Activated CD4-positive, alpha-beta memory T cell treated with anti-CD3 and anti-CD28 coated beads for 36 hours (primary cell): ENCODE data around the gene NGDN. TPM values are rescaled to one million over a fixed set of nuclear protein-coding genes. Genes with fewer than 3 reads are reported as not detected.

Experiments used
- CTCF ChIA-PET: fragments of 350-600 bp; sonication (Branson Sonifier 250); formaldehyde crosslinking; loops from one replicate; lab custom pipeline; 2021; ENCODE audit warnings: antibody characterized with exemption, inconsistent platforms; lab: Charles Lee
- POLR2A ChIA-PET: fragments of 350-600 bp; sonication (Branson Sonifier 250); formaldehyde crosslinking; loops from one replicate; lab custom pipeline; 2021; ENCODE audit warnings: antibody characterized with exemption; lab: Charles Lee
- DNase-seq: peaks from one replicate; pipeline ENCODE4 v3.0.0-alpha.2; 2020
- H3K27ac Mint-ChIP-seq: one replicate; pipeline ENCODE4 v1.8.0; 2021; ENCODE audit warnings: mixed read lengths
- H3K27me3 Mint-ChIP-seq: one replicate; pipeline ENCODE4 v1.8.0; 2021; ENCODE audit warnings: mixed read lengths
- H3K36me3 Mint-ChIP-seq: one replicate; pipeline ENCODE4 v1.8.0; 2021; ENCODE audit warnings: mixed read lengths
- H3K4me1 Mint-ChIP-seq: one replicate; pipeline ENCODE4 v1.8.0; 2021; ENCODE audit warnings: low read depth, mixed read lengths
- H3K4me3 Mint-ChIP-seq: one replicate; pipeline ENCODE4 v1.8.0; 2021; ENCODE audit warnings: mild to moderate bottlenecking, mixed read lengths
- H3K9me3 Mint-ChIP-seq: one replicate; pipeline ENCODE4 v1.8.0; 2021; ENCODE audit warnings: mixed read lengths
- intact Hi-C: fragments of 100-400 bp; cut with micrococcal nuclease; formaldehyde crosslinking; loops from one replicate; pipeline ENCODE4 v1.15.1; 2023
- total RNA-seq, 2 experiments: library from RNA; stranded (reverse); gene quantifications; one replicate each; pipeline ENCODE4 v1.2.3, GENCODE V29; 2021

NGDN gene
- total RNA-seq, 2 experiments from 2014 or later = 42.1 to 44.1 TPM

DNA sequence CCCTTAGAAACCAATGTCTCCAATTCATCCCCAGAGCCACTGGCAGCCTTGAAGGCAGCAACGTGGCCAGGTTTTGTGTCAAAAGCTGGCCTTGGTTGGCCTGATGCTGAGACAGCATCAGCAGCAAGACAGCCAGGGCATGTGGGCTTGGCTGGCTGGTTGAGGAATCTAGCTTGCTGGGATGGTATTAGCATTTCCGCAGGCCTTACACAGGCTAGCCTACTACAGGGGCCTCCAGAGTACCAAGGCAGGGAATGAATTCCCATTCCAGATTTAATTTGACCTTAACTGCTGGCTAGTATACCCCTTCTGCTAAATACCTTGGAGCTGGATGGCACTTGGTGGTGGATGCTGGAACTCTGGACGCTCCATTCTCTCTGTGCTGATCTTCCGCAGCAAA lies 15.8 kb downstream of the NGDN start:
- intact Hi-C loops = no loop called here
- Mint-ChIP-seq H3K27ac (no peak overlapping the region), H3K4me1 (no peaks in the 10 kb centered on the region), H3K4me3 (no peak overlapping the region), H3K9me3 (no peaks in the 10 kb centered on the region), H3K27me3 (no peaks in the 10 kb centered on the region), H3K36me3 (peaks cover 8% of the 10 kb centered on the region)
- ChIA-PET POLR2A (no interaction called here), CTCF (interaction anchor here (1.2 to 1.8 kb wide), 2 partner anchors 55 to 74 kb away, joined by 4 to 8 read pairs; no protein-coding TSS in a partner anchor)
- no peak for DNase-seq

DNA sequence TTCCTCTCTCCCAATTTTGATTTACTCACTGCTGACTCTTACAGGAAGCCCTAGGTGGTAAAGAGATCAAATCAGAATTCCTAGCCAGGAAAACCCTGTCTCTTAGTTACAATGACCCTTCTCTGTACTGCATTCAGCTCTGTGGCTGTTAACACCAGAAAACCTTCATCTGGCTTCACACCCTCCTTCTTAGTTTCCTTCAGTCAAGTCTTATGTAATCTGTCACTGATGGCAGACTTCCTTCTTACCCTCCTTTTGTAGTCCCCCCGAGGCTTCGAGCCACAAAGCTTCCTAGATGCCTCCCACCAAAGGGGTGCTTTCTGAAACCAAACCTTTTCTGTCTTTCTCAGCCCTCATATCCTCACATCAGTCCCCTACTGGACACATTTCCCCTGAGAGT lies 16.5 kb downstream of the NGDN start:
- Mint-ChIP-seq H3K9me3 (no peaks in the 10 kb centered on the region), H3K4me1 (no peaks in the 10 kb centered on the region), H3K36me3 (peaks cover 6% of the 10 kb centered on the region), H3K27me3 (no peaks in the 10 kb centered on the region), H3K4me3 (no peak overlapping the region), H3K27ac (no peak overlapping the region)
- DNase-seq = no peak
- ChIA-PET POLR2A (no interaction called here), CTCF (interaction anchor here (1.2 to 3.4 kb wide), 3 partner anchors 8 to 74 kb away, joined by 4 to 11 read pairs (median 8); no protein-coding TSS in a partner anchor)
- intact Hi-C loops = no loop called here

DNA sequence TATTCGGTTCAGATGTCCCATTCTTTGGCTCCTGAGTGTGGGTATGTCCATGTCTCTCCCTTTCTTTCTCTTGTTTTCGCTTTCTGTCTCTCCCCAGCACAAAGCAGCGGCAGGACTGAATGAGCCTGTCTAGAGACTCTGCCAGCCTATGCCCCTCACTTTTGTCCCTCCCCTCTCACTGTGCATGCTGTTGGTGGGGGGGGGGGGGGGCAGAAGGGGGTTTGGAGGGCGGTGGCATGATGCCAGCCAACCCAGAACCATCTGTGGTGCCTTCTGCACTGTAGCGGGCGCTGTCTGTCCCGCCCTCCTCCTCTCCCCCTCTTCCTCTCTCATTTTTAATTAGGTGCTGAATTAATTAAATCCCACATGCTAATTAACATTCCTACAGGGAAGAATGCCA lies 17.7 kb downstream of the NGDN start:
- H3K27me3 Mint-ChIP-seq = no peaks in the 10 kb centered on the region
- ChIA-PET POLR2A (no interaction called here), CTCF (interaction anchor here (3.4 kb wide), 1 partner anchor 9 kb away, joined by 11 read pairs; no protein-coding TSS in a partner anchor)
- H3K27ac Mint-ChIP-seq = no peak overlapping the region
- no peaks in the 10 kb centered on the region for H3K9me3 Mint-ChIP-seq
- H3K4me3 Mint-ChIP-seq = no peak overlapping the region
- intact Hi-C loops = no loop called here
- H3K36me3 Mint-ChIP-seq = peaks cover 3% of the 10 kb centered on the region
- DNase-seq = no peak
- H3K4me1 Mint-ChIP-seq = no peaks in the 10 kb centered on the region

DNA sequence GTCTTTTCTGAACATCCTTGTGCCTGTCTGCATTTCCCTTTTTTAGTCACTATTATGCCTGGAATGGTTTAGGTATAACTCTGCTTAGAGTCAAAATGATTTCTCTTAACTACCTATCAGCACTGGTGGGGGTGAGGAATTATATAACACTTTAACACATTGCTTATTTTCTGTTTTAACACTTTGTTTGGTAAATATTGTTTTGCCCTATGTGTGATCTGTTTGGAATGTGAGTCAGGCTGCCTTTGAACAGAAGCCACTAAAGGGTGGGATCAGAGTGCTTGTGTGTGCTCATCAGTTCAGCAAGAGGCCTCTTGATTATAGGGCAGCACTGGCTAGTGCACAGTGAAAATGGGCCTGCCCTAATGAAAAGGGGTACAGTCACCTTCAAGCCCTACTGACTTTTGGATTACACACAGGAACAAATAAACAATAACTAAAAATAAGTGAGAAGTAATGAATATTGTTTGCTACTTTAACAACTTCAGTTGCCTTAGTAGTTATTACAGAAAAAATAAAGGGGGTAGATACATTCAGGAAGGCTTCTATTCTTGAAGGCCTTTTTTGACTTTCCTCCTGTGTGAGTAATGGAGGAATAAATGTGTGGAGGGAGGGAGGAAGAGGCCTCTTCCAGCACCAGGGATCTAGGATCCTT lies 23.2 kb downstream of the NGDN start:
- H3K4me3 Mint-ChIP-seq = no peak overlapping the region
- POLR2A ChIA-PET = no interaction called here
- H3K36me3 Mint-ChIP-seq = peaks cover 3% of the 10 kb centered on the region
- no peak for DNase-seq
- H3K9me3 Mint-ChIP-seq = no peaks in the 10 kb centered on the region
- intact Hi-C loops = no loop called here
- no peaks in the 10 kb centered on the region for H3K27me3 Mint-ChIP-seq
- CTCF ChIA-PET = interaction anchor here (1.4 kb wide), 1 partner anchor 46 kb away, joined by 7 read pairs; no protein-coding TSS in a partner anchor
- no peak overlapping the region for H3K27ac Mint-ChIP-seq
- no peaks in the 10 kb centered on the region for H3K4me1 Mint-ChIP-seq

DNA sequence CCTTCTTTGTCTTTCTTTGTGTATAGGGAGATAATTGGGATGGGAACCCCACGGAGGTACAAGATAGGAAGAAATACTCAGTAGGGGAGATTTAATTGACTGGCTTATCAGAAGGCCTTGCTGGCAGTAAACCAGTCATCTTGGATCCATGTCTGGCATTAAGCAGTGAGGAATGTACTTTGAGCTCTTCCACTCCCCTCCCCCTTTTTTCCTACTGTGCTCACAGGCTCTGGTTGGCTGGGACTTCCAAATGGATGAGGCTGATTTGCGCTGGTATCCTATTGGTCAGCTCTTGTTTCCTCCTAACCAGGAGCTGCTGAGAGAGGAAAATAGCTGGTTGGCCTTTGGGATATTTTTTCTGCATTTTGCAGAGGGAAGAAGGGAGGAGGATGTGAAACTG lies 24.7 kb downstream of the NGDN start:
- no peaks in the 10 kb centered on the region for H3K4me1 Mint-ChIP-seq
- no peaks in the 10 kb centered on the region for H3K9me3 Mint-ChIP-seq
- CTCF ChIA-PET = interaction anchor here (1.1 to 1.4 kb wide), 3 partner anchors 44 to 114 kb away, joined by 3 to 7 read pairs (median 3); no protein-coding TSS in a partner anchor
- no peaks in the 10 kb centered on the region for H3K36me3 Mint-ChIP-seq
- no peak for DNase-seq
- intact Hi-C loops = no loop called here
- POLR2A ChIA-PET = no interaction called here
- no peaks in the 10 kb centered on the region for H3K27me3 Mint-ChIP-seq
- H3K4me3 Mint-ChIP-seq = no peak overlapping the region
- H3K27ac Mint-ChIP-seq = no peak overlapping the region

DNA sequence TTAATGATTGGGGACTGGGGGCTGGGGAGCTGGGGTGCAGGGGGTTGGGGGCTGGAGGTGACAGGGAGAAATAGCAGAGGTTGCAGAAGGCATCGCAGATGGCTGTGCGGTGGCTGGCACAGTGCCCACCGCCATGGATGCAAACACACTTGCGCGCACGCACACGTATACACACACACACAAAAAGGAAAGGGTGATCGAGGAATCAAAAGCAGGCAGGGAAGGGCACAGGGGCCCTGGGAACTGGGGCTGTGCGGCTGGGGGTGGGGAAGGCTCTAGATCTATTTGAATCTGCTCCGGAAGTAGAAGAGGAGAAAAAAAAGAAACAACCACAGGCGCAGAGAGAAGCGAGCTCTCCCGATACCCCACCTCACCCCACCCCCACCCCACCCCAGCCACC lies 42.7 kb downstream of the NGDN start:
- Mint-ChIP-seq H3K36me3 (no peaks in the 10 kb centered on the region), H3K9me3 (no peaks in the 10 kb centered on the region), H3K27me3 (no peaks in the 10 kb centered on the region), H3K4me1 (peaks cover 3% of the 10 kb centered on the region), H3K4me3 (peak overlapping the region; percentile 53), H3K27ac (no peak overlapping the region)
- intact Hi-C loops = no loop called here
- CTCF ChIA-PET = interaction anchor here (0.9 to 1.2 kb wide), 2 partner anchors 28 to 49 kb away, joined by 3 read pairs; no protein-coding TSS in a partner anchor
- POLR2A ChIA-PET = no interaction called here
- peak; percentile 13 for DNase-seq

DNA sequence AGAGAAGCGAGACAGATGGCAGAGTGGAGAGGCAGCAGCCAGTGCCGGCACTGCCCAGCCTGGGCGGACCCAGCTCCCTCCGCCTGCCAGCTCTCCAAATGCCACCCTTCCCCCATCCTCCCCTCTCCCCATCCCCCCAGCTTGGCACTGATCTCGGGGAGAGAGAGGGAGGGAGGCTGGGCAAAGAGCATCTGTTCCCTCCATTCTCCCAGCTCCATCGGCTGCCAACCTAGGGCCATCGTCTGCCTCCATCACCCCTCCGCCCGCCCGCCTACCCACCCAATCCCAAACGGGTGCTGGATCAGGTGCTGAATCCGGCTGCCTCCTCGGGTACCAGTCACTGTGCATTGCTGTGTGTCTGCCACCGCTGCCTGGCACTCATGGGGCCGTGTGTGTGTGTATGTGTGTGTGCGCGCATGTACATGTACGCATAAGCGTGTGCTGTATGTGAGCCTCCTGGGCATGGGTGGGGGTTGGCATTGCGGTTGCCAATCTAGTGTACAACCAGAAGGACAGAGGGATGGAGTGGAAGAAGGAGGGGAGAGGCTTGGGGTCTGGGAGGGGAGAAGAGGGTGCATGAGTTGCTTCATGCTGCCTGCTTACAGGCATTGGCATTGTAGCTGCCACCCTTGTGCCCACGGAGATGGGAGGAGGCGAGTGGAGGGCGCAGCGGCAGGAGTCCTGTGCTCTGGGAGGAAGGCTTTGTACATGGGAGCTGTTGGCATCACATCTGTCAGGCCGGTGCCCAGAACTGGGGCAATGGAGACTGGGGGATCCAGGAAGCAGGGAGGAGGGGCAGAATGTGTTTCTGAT lies 43.7 kb downstream of the NGDN start:
- Mint-ChIP-seq H3K27ac (no peak overlapping the region), H3K4me3 (no peak overlapping the region), H3K27me3 (no peaks in the 10 kb centered on the region), H3K36me3 (no peaks in the 10 kb centered on the region), H3K9me3 (no peaks in the 10 kb centered on the region), H3K4me1 (peaks cover 3% of the 10 kb centered on the region)
- no peak for DNase-seq
- ChIA-PET POLR2A (no interaction called here), CTCF (no interaction called here)
- intact Hi-C loops = no loop called here

DNA sequence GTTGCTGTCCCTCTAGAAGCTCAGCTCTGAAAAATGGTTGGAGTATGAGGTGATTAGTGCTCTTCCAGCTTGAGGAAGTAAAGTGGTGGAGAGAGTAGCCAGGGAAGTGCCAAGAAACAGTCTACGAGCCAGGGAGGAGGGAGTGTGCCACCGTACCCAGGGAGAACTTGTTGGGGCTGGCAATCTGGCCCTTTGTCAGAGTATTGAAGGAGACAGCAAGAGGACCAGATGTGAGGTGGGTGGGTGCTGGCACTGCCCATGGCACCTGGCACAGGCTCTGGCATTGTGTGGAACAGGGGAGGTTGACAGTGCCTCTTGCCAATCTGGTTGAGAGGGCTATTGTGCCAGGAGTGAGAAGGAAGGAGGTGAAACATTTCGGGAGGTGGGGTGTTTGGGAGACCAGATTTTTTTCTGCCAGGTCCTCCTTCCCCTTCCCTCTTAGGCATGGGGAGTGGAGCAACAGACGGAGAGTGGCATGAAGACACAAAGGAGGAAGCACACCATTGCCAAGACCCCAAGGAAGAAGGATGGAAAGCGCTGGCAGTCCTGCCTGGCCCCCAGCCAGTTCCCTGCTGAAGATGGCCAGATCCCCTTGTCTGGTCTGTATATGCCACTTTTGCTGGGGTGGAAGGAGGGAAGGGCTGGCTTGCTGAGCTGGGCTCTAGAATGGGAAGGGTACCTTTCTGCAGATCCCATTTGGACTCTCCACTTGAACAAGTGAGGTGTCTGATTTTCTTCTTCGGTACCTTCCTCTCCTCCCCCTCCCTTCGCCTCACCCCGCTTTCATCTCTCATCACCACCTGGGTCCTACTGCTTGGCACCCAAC lies 44.5 kb downstream of the NGDN start:
- no peak overlapping the region for H3K27ac Mint-ChIP-seq
- H3K36me3 Mint-ChIP-seq = no peaks in the 10 kb centered on the region
- H3K27me3 Mint-ChIP-seq = no peaks in the 10 kb centered on the region
- H3K4me1 Mint-ChIP-seq = peaks cover 3% of the 10 kb centered on the region
- no peaks in the 10 kb centered on the region for H3K9me3 Mint-ChIP-seq
- H3K4me3 Mint-ChIP-seq = no peak overlapping the region
- POLR2A ChIA-PET = no interaction called here
- CTCF ChIA-PET = no interaction called here
- DNase-seq = no peak
- intact Hi-C loops = no loop called here

DNA sequence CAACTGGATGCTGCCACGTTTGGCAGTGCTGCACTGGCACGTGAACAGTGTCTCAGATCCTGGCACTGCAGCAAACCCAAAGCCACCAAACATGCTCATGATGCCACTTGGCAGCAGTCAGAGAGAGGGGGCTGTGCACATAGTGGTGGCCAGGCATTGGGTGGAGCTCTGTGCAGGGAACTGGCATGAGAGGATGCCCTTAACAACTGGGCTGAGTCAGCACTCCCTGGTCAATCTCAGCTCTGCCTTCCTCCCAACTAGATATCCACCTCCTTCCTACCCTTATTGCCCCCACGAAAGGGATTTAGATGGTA lies 45.1 kb downstream of the NGDN start:
- Mint-ChIP-seq H3K36me3 (no peaks in the 10 kb centered on the region), H3K27ac (no peak overlapping the region), H3K27me3 (no peaks in the 10 kb centered on the region), H3K9me3 (no peaks in the 10 kb centered on the region), H3K4me3 (no peak overlapping the region), H3K4me1 (peaks cover 3% of the 10 kb centered on the region)
- POLR2A ChIA-PET = no interaction called here
- intact Hi-C loops = no loop called here
- no peak for DNase-seq
- CTCF ChIA-PET = no interaction called here

DNA sequence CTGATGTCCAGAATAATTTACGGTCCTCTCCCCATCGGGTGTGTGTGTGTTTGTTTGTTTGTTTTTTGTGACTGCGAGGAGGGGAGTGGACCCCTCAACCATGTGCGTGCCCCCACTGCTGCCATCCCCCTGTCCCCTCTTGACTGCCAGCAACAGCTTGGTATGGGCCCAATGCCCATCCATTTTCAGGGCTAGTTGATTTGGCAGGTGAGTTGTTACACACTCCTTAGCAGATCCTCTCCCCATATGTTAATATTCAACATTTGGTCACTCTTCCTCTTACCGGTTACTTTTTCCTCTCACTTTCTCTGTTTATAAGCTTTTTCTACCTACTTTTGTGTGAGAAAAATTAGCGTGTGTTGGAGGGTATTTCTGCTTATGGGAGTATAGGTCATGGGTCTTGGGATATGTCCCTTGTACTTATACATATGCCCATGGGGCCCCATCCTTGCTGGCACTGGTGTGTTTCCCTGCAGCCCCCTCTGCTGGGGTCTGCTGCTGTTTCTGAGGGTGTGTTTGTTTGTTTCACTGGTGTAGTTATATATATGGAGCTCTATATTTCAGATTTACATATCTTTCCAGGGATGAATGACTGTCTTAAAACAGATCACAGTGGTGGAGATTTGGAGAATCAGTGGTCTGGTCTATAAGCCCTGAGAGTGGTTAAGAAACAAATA lies 48.3 kb downstream of the NGDN start:
- Mint-ChIP-seq H3K4me3 (no peak overlapping the region), H3K27me3 (no peaks in the 10 kb centered on the region), H3K27ac (no peak overlapping the region), H3K9me3 (no peaks in the 10 kb centered on the region), H3K36me3 (no peaks in the 10 kb centered on the region), H3K4me1 (no peaks in the 10 kb centered on the region)
- intact Hi-C loops = no loop called here
- DNase-seq = no peak
- ChIA-PET CTCF (no interaction called here), POLR2A (no interaction called here)

DNA sequence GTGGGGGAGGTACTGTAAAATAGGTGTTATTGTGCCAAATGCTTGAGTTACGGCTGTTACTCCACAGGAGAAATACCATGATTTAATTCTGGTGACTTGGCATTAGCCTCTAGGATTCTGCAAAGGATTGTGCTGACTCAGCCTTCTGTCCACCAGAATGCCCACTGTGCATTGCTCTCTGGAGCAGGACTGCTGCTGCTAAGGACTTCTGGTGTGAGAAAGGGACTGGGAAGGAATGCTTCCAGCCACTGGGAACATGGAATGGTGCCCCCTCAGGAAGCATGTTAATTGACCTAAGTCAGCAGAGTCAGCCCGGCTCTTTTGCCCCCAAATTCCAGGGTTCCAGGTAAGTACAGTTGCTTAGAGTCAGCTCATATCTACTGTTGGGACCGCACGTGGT lies 49.2 kb downstream of the NGDN start:
- CTCF ChIA-PET = no interaction called here
- Mint-ChIP-seq H3K4me1 (no peaks in the 10 kb centered on the region), H3K27me3 (no peaks in the 10 kb centered on the region), H3K36me3 (no peaks in the 10 kb centered on the region), H3K27ac (no peak overlapping the region), H3K4me3 (no peak overlapping the region), H3K9me3 (no peaks in the 10 kb centered on the region)
- DNase-seq = no peak
- intact Hi-C loops = no loop called here
- POLR2A ChIA-PET = no interaction called here
